Astrocyte (in vitro differentiated cells and primary cell): ENCODE results near the gene CHMP6.

Source experiments
- CTCF ChIP-seq: IDR thresholded peaks from 2 replicates; pipeline ENCODE4 v1.5.1; 2011; ENCODE audit warnings: low read depth, mild to moderate bottlenecking, inconsistent platforms, low read length, moderate library complexity; ENCODE audit not compliant: insufficient read depth
- EZH2 ChIP-seq: IDR thresholded peaks from 2 replicates; pipeline ENCODE4 v1.6.1; 2012; ENCODE audit warnings: mild to moderate bottlenecking, low read length, inconsistent platforms; ENCODE audit not compliant: insufficient read depth

GRCh38 chr17:81030741-81031565, 39.3 kb downstream of the CHMP6 start:
- TF ChIP-seq EZH2: no peak
- no peak for TF ChIP-seq CTCF
